ENCODE results near the gene CAPN12. TPM values are rescaled to one million over a fixed set of nuclear protein-coding genes. Genes with fewer than 3 reads are reported as not detected.

Gene CAPN12
- total RNA-seq, 2 experiments from 2014 or later: 1.6 to 2.0 TPM

DNA sequence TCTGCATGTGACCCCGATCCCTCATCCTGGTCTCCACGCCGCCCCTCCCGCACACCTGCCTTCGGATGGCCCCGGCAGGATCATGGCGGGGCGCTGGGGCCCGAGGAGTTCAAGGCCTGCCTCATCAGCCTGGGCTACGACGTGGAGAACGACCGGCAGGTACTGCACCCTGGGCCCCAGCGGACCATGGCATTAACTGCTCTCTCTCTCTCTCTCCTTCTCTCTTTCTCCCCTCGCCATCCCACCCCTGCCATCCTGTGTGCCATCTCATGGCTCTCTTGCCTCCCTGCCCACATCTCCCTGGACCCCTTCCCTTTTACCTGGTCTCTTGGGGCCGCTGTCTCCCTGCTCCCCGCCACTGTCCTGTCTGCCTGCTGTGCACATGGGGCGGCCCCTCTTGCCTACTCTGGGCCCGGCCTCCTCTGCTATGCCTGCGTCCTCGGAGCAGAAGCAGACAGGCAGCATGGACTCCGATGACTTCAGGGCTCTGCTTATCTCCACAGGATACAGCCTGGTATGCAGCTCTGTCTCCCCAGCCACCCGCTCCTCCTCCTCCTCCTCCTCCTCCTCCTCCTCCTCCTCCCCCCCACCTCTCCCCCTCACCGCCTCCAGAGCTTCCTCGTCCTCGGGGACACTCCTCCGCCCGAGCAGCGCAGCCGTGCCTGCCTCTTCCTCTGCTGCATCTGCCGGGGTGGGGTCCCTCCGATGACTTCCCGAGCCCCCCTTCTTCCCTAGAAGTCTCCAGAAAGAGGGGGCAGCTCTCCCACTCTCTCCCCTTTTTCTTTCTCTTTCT lies 16.2 kb downstream of the CAPN12 start:
- Mint-ChIP-seq H3K4me1 (ENCODE audit: low read depth) (peaks cover 4% of the 10 kb centered on the region), H3K4me3 (no peak overlapping the region), H3K36me3 (ENCODE audit: low read depth) (peaks cover 26% of the 10 kb centered on the region), H3K27me3 (no peaks in the 10 kb centered on the region), H3K9me3 (no peaks in the 10 kb centered on the region), H3K27ac (no peak overlapping the region)
- no peak overlapping the region for H3K4me3 ChIP-seq (ENCODE audit: low read length)
- CTCF ChIA-PET: interaction anchor here (0.6 to 0.7 kb wide), 2 partner anchors 93 to 160 kb away, joined by 3 read pairs; no protein-coding TSS in a partner anchor
- no peaks in the 10 kb centered on the region for H3K27me3 ChIP-seq (ENCODE audit: control insufficient read depth in 1 of 2, insufficient read depth in 2 of 2, low read length in 2 of 2)
- no peak overlapping the region for H3K27ac ChIP-seq (ENCODE audit: low read depth in 1 of 2, low read length in 2 of 2)
- DNase-seq (no peak), ATAC-seq (ENCODE audit: poor library complexity) (no peak)
- no peak for TF ChIP-seq CTCF (IDR thresholded peaks at IDR 0.05)
- intact Hi-C loops (cut with DNase I, micrococcal nuclease): loop anchor here in 1 of 2 experiments (2.0 kb wide), 1 partner anchor 203 kb away; the partner anchor contains the start of genes MRPS12 and SARS2
- POLR2A ChIA-PET: no interaction called here
- H3K4me1 ChIP-seq (ENCODE audit: insufficient read depth, low read length): peaks cover 22% of the 10 kb centered on the region
- no peaks in the 10 kb centered on the region for H3K9me3 ChIP-seq (ENCODE audit: control insufficient read depth in 1 of 2, insufficient read depth in 1 of 2, low read length in 2 of 2)
- H3K36me3 ChIP-seq (ENCODE audit: insufficient read depth, low read length): peaks cover 58% of the 10 kb centered on the region

GRCh38 chr19:38727306-38727867 lies 16.9 kb downstream of the CAPN12 start:
- TF ChIP-seq CTCF (IDR thresholded peaks at IDR 0.05): no peak
- no peak for ATAC-seq (ENCODE audit: poor library complexity)
- H3K4me3 Mint-ChIP-seq: no peak overlapping the region
- peaks cover 65% of the 10 kb centered on the region for H3K36me3 ChIP-seq (ENCODE audit: insufficient read depth, low read length)
- H3K27me3 ChIP-seq (ENCODE audit: control insufficient read depth in 1 of 2, insufficient read depth in 2 of 2, low read length in 2 of 2): no peaks in the 10 kb centered on the region
- POLR2A ChIA-PET: no interaction called here
- H3K27ac ChIP-seq (ENCODE audit: low read depth in 1 of 2, low read length in 2 of 2): no peak overlapping the region
- H3K4me1 Mint-ChIP-seq (ENCODE audit: low read depth): peaks cover 4% of the 10 kb centered on the region
- no peak overlapping the region for H3K4me3 ChIP-seq (ENCODE audit: low read length)
- no peak for DNase-seq
- CTCF ChIA-PET: interaction anchor here (0.6 to 1.2 kb wide), 2 partner anchors 42 to 93 kb away, joined by 3 read pairs; no protein-coding TSS in a partner anchor
- no peak overlapping the region for H3K27ac Mint-ChIP-seq
- H3K36me3 Mint-ChIP-seq (ENCODE audit: low read depth): peaks cover 27% of the 10 kb centered on the region
- H3K9me3 ChIP-seq (ENCODE audit: control insufficient read depth in 1 of 2, insufficient read depth in 1 of 2, low read length in 2 of 2): no peaks in the 10 kb centered on the region
- H3K27me3 Mint-ChIP-seq: no peaks in the 10 kb centered on the region
- H3K4me1 ChIP-seq (ENCODE audit: insufficient read depth, low read length): peaks cover 17% of the 10 kb centered on the region
- no peaks in the 10 kb centered on the region for H3K9me3 Mint-ChIP-seq
- intact Hi-C loops (cut with DNase I, micrococcal nuclease): no loop called here

DNA sequence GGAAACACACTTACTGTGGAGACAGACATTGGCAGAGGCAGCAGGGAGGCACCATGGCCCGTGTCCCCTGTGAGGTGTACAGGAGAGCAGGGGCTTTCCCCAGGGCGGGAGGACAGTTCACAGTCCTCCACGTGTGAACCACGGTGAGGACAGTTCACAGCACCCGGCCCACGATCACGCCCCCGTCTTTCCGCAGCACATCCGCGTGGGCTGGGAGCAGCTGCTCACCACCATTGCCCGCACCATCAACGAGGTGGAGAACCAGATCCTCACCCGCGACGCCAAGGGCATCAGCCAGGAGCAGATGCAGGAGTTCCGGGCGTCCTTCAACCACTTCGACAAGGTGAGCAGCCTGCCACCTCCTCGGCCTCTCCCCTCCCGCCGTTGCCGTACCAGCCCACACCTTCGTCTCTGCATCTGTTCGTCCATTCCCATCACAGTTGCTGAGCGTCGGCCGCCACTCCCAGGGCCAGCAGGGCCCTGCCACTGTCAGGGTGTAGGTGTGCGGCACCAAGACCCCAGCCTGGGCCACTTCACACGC lies 17.4 kb downstream of the CAPN12 start:
- DNase-seq: peak in 3 of 14 experiments; percentile 32 to 64 (median 45)
- Mint-ChIP-seq H3K9me3 (no peaks in the 10 kb centered on the region), H3K4me3 (no peak overlapping the region), H3K36me3 (ENCODE audit: low read depth) (peaks cover 32% of the 10 kb centered on the region), H3K27me3 (no peaks in the 10 kb centered on the region), H3K4me1 (ENCODE audit: low read depth) (peaks cover 4% of the 10 kb centered on the region), H3K27ac (no peak overlapping the region)
- CTCF ChIA-PET: interaction anchor here (1.2 kb wide), 1 partner anchor 43 kb away, joined by 3 read pairs; no protein-coding TSS in a partner anchor
- ATAC-seq (ENCODE audit: poor library complexity): no peak
- Histone ChIP-seq H3K27me3 (ENCODE audit: control insufficient read depth in 1 of 2, insufficient read depth in 2 of 2, low read length in 2 of 2) (no peaks in the 10 kb centered on the region), H3K4me3 (ENCODE audit: low read length) (no peak overlapping the region), H3K4me1 (ENCODE audit: insufficient read depth, low read length) (peaks cover 17% of the 10 kb centered on the region), H3K27ac (ENCODE audit: low read depth in 1 of 2, low read length in 2 of 2) (peak overlapping the region in 1 of 2 donors; percentile 15), H3K9me3 (ENCODE audit: control insufficient read depth in 1 of 2, insufficient read depth in 1 of 2, low read length in 2 of 2) (no peaks in the 10 kb centered on the region), H3K36me3 (ENCODE audit: insufficient read depth, low read length) (peaks cover 70% of the 10 kb centered on the region)
- POLR2A ChIA-PET: no interaction called here
- intact Hi-C loops (cut with DNase I, micrococcal nuclease): no loop called here
- TF ChIP-seq CTCF (IDR thresholded peaks at IDR 0.05): no peak
